Adrenal gland (tissue), 12 donors: ENCODE data around the gene DLEU7. TPM values are rescaled to one million over a fixed set of nuclear protein-coding genes. Genes with fewer than 3 reads are reported as not detected.

ENCODE experiments used
- DNase-seq, 7 donors: peaks; one replicate each; pipeline ENCODE4 v3.0.0-alpha.2; 2019 to 2020
- H3K27ac ChIP-seq, 5 donors: fragments of 200-600 bp; sonication (generic) in 4 of 5; 1 replicate in 3 of 5; 2 replicates in 2 of 5; pipeline versions ENCODE4 v1.5.1 to v1.8.0; 2016 to 2020; ENCODE audit warnings: mild to moderate bottlenecking in 1 of 5
- H3K27me3 ChIP-seq: fragments of 200-600 bp; 2 replicates; pipeline ENCODE4 v1.8.0; 2021
- H3K36me3 ChIP-seq, 2 donors: fragments of 200-600 bp; replicated peaks in 1 of 2; 1 replicate in 1 of 2; 2 replicates in 1 of 2; pipeline versions ENCODE4 v1.5.1 to v1.8.0; 2018 to 2022
- H3K4me1 ChIP-seq, 2 donors: fragments of 200-600 bp; replicated peaks in 1 of 2; 1 replicate in 1 of 2; 2 replicates in 1 of 2; pipeline versions ENCODE4 v1.5.1 to v1.8.0; 2018 to 2021
- H3K4me3 ChIP-seq, 4 donors: fragments of 200-600 bp; sonication (generic) in 3 of 4; one replicate each; pipeline ENCODE4 v1.5.1; 2016 to 2018
- H3K9me3 ChIP-seq, 3 donors: fragments of 200-600 bp; sonication (generic) in 1 of 3; replicated peaks in 1 of 3; 1 replicate in 2 of 3; 2 replicates in 1 of 3; pipeline versions ENCODE4 v1.5.1 to v1.8.0; 2016 to 2021
- CTCF ChIP-seq, 6 experiments: fragments of 450-650 bp in 4 of 6; fragments of 200-600 bp in 2 of 6; sonication (generic) in 1 of 6; IDR thresholded peaks; 1 replicate in 5 of 6; 2 replicates in 1 of 6; pipeline versions ENCODE4 v1.5.1 to v1.8.0; 2016 to 2021; ENCODE audit warnings: antibody characterized with exemption in 6 of 6, mild to moderate bottlenecking in 2 of 6, moderate library complexity in 1 of 6
- POLR2A ChIP-seq, 2 donors: fragments of 450-650 bp; IDR thresholded peaks; one replicate each; pipeline ENCODE4 v1.6.1; 2017; ENCODE audit warnings: antibody characterized with exemption in 2 of 2, mild to moderate bottlenecking in 2 of 2, moderate library complexity in 1 of 2
- WGBS, 4 donors: extraction: QIAGEN DNeasy Blood & Tissue Kit in 2 of 4; methylation state at CpG; one replicate each; pipeline versions ENCODE4 v1.1.5 to v1.1.7; 2013 to 2017; 5-methylcytosine and 5-hydroxymethylcytosine counted together
- intact Hi-C, 2 donors: fragments of 100-400 bp; cut with DNase I; formaldehyde crosslinking; loops; one replicate each; pipeline versions ENCODE4 v1.14.1 to v1.15.0; 2022 to 2023
- polyA plus RNA-seq, 3 donors: library from polyadenylated mRNA; stranded (reverse); fragments of 200-250 nt in 2 of 3; fragments of 350-450 nt in 1 of 3; fragmentation: Illumina TruSeq in 1 of 3; extraction: RNeasy Lipid Tissue Mini Kit (QIAGEN cat#74804) in 1 of 3; gene quantifications; one replicate each; pipeline ENCODE4 v1.2.3, GENCODE V29; 2013 to 2014
- total RNA-seq, 9 donors: library from RNA; depleted of rRNA in 4 of 9; stranded (reverse); fragments of >200 nt in 4 of 9; fragments of 120-200 nt in 1 of 9; fragmentation: NEBNext Ultra II Directional in 1 of 9; extraction: Animal tissue kit (Norgen Biotek cat#: 25700) in 1 of 9; gene quantifications; one replicate each; pipeline versions ENCODE4 v1.1.0 to v1.2.4, GENCODE V29; 2013 to 2023
- donor health status: healthy with polysubstance abuse.
- donor health status: Bipolar disorder and iron deficiency.
- donor health status: DM: yes; HTN: yes; CAD: no.
- donor health status: DM: no; HTN: no; CAD: no.
- donor health status: DM: no; HTN: no; CAD: no.
- donor health status: DM: yes; HTN: yes; CAD: no.

DLEU7 gene
- total and polyA plus RNA-seq, 12 donors: 0.24 to 2.2 (median 0.50) TPM

- no peak for TF ChIP-seq POLR2A (IDR thresholded peaks at IDR 0.05)
- TF ChIP-seq CTCF (IDR thresholded peaks at IDR 0.05): no peak
- no peak for DNase-seq
- H3K36me3 ChIP-seq: no peaks in the 10 kb centered on the region
- intact Hi-C loops: no loop called here
- WGBS, 4 donors: 36 to 95% (median 70%) methylated on average over 1 of the region's 1 CpG
- no peaks in the 10 kb centered on the region for H3K27me3 ChIP-seq
- H3K4me3 ChIP-seq: no peak overlapping the region
- H3K9me3 ChIP-seq: no peaks in the 10 kb centered on the region
- H3K4me1 ChIP-seq: no peaks in the 10 kb centered on the region
- H3K27ac ChIP-seq: no peak overlapping the region
These were observed 44.9 kb upstream of the DLEU7 start for GRCh38 chr13:50888362-50888761.

- WGBS, 4 donors: 82 to 86% (median 84%) methylated on average over 7 of the region's 7 CpGs
- no peaks in the 10 kb centered on the region for H3K27me3 ChIP-seq
- H3K4me3 ChIP-seq: no peak overlapping the region
- no peak overlapping the region for H3K27ac ChIP-seq
- H3K36me3 ChIP-seq: no peaks in the 10 kb centered on the region
- no peaks in the 10 kb centered on the region for H3K4me1 ChIP-seq
- TF ChIP-seq CTCF (IDR thresholded peaks at IDR 0.05) (no peak), POLR2A (IDR thresholded peaks at IDR 0.05) (no peak)
- H3K9me3 ChIP-seq: no peaks in the 10 kb centered on the region
- DNase-seq: no peak
- intact Hi-C loops: no loop called here
These were observed 43.7 kb upstream of the DLEU7 start for GRCh38 chr13:50887151-50887550.

GRCh38 chr13:50884265-50884664 is 40.8 kb upstream of the DLEU7 start:
- TF ChIP-seq POLR2A (IDR thresholded peaks at IDR 0.05) (no peak), CTCF (IDR thresholded peaks at IDR 0.05) (no peak)

GRCh38 chr13:50883728-50884127 is 40.2 kb upstream of the DLEU7 start:
- Histone ChIP-seq H3K36me3 (no peaks in the 10 kb centered on the region), H3K27me3 (no peaks in the 10 kb centered on the region), H3K9me3 (no peaks in the 10 kb centered on the region), H3K4me1 (no peaks in the 10 kb centered on the region), H3K4me3 (no peak overlapping the region), H3K27ac (no peak overlapping the region)
- intact Hi-C loops: no loop called here
- WGBS, 4 donors: 73 to 89% (median 82%) methylated on average over 1 of the region's 1 CpG
- TF ChIP-seq POLR2A (IDR thresholded peaks at IDR 0.05): no peak
- TF ChIP-seq CTCF (IDR thresholded peaks at IDR 0.05): no peak
- no peak for DNase-seq

More at GRCh38 chr13:50884265-50884664, 40.8 kb upstream of the DLEU7 start:
- no peak overlapping the region for H3K4me3 ChIP-seq
- no peaks in the 10 kb centered on the region for H3K36me3 ChIP-seq
- no peaks in the 10 kb centered on the region for H3K9me3 ChIP-seq
- intact Hi-C loops: no loop called here
- H3K27me3 ChIP-seq: no peaks in the 10 kb centered on the region
- no peak overlapping the region for H3K27ac ChIP-seq
- 80 to 88% (median 85%) methylated on average over 1 of the region's 1 CpG for WGBS, 4 donors
- DNase-seq: no peak
- no peaks in the 10 kb centered on the region for H3K4me1 ChIP-seq
